Thymus (tissue), 11 donors: Measurements from ENCODE around the gene AFAP1. TPM values are rescaled to one million over a fixed set of nuclear protein-coding genes. Genes with fewer than 3 reads are reported as not detected.

Experiments
- DNase-seq, 9 donors: peaks; one replicate each; pipeline ENCODE4 v3.0.0-alpha.2; 2013; ENCODE audit warnings: low spot score in 9 of 9, low read depth in 6 of 9, missing footprints in 1 of 9
- H3K27ac ChIP-seq, 2 donors: one replicate each; pipeline ENCODE4 v1.5.1; 2013; ENCODE audit warnings: control low read depth in 1 of 2, low read depth in 1 of 2, low read length in 1 of 2, mild to moderate bottlenecking in 1 of 2, moderate library complexity in 1 of 2
- H3K27me3 ChIP-seq, 2 donors: one replicate each; pipeline ENCODE4 v1.5.1; 2013; ENCODE audit warnings: low read length in 1 of 2; ENCODE audit not compliant: control insufficient read depth in 2 of 2, insufficient read depth in 1 of 2
- H3K36me3 ChIP-seq, 2 donors: one replicate each; pipeline ENCODE4 v1.5.1; 2013; ENCODE audit warnings: low read length in 1 of 2, mild to moderate bottlenecking in 1 of 2, moderate library complexity in 1 of 2; ENCODE audit not compliant: control insufficient read depth in 2 of 2, insufficient read depth in 2 of 2
- H3K4me1 ChIP-seq, 2 donors: one replicate each; pipeline ENCODE4 v1.5.1; 2013; ENCODE audit warnings: low read length in 2 of 2; ENCODE audit not compliant: control insufficient read depth in 2 of 2, insufficient read depth in 2 of 2
- H3K4me3 ChIP-seq, 2 donors: one replicate each; pipeline ENCODE4 v1.5.1; 2013; ENCODE audit warnings: low read length in 2 of 2, control low read depth in 1 of 2, mild to moderate bottlenecking in 1 of 2
- H3K9me3 ChIP-seq, 2 donors: one replicate each; pipeline ENCODE4 v1.5.1; 2013; ENCODE audit warnings: low read length in 1 of 2, mild to moderate bottlenecking in 1 of 2; ENCODE audit not compliant: control insufficient read depth in 2 of 2, insufficient read depth in 1 of 2
- WGBS: extraction: QIAGEN DNeasy Blood & Tissue Kit; methylation state at CpG from one replicate; pipeline ENCODE4 v1.1.7; 2013; 5-methylcytosine and 5-hydroxymethylcytosine counted together
- polyA plus RNA-seq: library from polyadenylated mRNA; stranded (reverse); fragments of 200-250 nt; gene quantifications from one replicate; pipeline ENCODE4 v1.2.3, GENCODE V29; 2013
- total RNA-seq: library from RNA; stranded (reverse); fragments of 120-200 nt; gene quantifications from one replicate; pipeline ENCODE4 v1.2.4, GENCODE V29; 2013
- donor health status: healthy.

Gene AFAP1
- total and polyA plus RNA-seq, 2 donors, result 3.2 to 4.5 TPM

DNA sequence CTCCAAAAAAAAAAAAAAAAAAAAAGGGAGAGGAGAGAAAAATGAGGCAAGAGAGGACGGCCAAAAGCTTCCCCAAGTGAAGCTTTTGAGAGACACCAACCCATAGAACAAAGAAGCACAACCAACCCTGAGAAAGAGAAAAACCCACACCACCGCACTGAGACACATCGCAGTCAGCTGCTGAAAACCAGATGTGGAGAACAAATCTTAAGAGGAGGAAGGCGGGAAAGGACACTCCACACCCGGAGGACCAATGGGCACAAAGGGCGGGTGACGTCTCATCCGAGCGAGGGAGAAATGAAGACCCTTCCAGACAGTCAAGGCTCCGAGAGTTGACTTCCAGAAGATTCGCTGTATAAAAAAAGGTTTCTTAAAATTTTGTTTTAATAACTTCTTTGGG lies 112.1 kb downstream of the AFAP1 start:
- Histone ChIP-seq H3K27ac (no peak overlapping the region), H3K4me1 (peaks cover 0 to 15% of the 10 kb centered on the region in 2 donors), H3K9me3 (no peaks in the 10 kb centered on the region)

DNA sequence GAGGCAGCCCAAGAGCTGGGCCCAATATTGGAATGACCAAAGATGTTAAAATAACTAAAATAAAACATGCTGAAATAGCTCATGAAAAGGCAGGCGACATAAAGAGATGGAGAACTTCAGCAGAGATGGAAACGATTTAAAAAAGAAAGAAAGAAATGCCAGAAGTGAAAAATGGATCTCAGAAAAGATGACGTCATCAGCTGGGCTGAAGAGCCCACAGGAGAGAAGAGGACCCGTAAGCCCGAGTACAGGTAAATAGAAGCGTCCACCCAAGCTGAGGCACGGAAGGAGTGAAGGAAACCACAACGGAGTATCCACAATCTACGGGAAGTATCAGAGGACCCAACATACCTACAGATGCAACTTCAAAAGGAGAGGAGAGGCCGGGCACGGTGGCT lies 112.8 kb downstream of the AFAP1 start:
- no peak for DNase-seq
- Histone ChIP-seq H3K36me3 (no peaks in the 10 kb centered on the region), H3K27me3 (no peaks in the 10 kb centered on the region), H3K4me3 (no peak overlapping the region), H3K4me1 (peaks cover 0 to 15% of the 10 kb centered on the region in 2 donors), H3K27ac (no peak overlapping the region), H3K9me3 (no peaks in the 10 kb centered on the region)
- WGBS, result 98% methylated on average over 11 of the region's 11 CpGs

More for the DNA sequence above, 112.1 kb downstream of the AFAP1 start:
- H3K4me3 ChIP-seq, result no peak overlapping the region
- DNase-seq, result no peak
- WGBS, result 93% methylated on average over 11 of the region's 11 CpGs
- H3K27me3 ChIP-seq, result no peaks in the 10 kb centered on the region
- H3K36me3 ChIP-seq, result no peaks in the 10 kb centered on the region

DNA sequence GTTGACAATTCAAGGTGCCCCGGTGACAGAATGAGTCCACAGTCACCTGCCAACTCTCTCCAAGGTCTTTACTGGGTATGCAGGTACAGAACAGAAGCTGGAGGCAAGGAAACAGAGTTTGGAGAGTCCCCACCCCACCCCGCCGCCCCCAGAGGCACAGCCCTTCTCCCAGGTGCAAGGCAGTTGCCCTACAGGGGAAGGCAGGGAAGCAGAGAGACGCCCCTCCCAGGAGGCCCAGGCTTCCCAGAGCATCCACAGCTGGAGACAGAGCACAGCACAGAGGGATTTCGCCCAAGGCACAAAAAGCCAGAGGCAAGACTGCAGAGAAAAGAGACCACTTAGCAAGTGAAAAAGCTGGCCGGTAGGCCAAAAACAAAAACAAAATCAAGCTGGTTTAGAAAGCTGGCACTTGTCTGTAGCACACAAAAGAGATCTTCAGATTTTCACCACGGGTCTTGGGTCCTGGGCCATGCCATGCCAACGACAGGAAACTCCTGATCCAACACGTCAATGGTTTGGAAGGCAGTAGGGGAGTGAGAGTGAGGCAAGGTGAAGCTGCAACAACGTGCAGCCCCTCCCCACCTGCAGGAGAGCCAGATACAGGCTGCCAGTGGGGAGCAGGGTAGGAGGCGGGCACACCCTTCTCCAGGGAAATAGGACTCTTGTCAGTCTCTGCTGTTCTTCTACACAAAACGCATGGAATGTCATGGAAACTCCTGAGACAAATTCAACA lies 113.3 kb downstream of the AFAP1 start:
- Histone ChIP-seq H3K27ac (no peak overlapping the region), H3K4me1 (peaks cover 0 to 15% of the 10 kb centered on the region in 2 donors), H3K4me3 (no peak overlapping the region), H3K36me3 (no peaks in the 10 kb centered on the region), H3K27me3 (no peaks in the 10 kb centered on the region), H3K9me3 (no peaks in the 10 kb centered on the region)
- WGBS, result 86% methylated on average over 12 of the region's 12 CpGs
- DNase-seq, result no peak

DNA sequence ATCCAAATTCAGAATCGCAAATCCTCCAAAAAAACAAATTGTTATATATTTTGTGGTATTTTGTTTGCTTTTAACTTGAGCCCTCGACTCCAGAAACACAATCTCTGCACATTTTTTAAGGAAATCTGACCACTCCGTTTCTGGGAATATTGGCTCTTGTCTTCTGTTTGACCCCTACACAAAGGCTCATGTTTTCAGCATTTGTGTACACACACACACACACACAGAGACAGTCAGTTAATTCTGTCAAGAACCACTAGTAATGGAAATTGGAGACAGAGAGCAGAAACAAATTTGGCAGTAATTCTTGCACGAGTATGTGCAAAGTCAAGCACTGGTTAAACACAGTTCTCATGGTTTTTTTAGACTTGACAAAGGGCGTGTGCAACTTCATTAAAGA lies 115.4 kb downstream of the AFAP1 start:
- peaks cover 0 to 15% of the 10 kb centered on the region in 2 donors for H3K4me1 ChIP-seq
- no peak for DNase-seq
- 88% methylated on average over 5 of the region's 5 CpGs for WGBS
- H3K4me3 ChIP-seq, result no peak overlapping the region
- no peaks in the 10 kb centered on the region for H3K27me3 ChIP-seq
- H3K9me3 ChIP-seq, result no peaks in the 10 kb centered on the region
- no peaks in the 10 kb centered on the region for H3K36me3 ChIP-seq
- no peak overlapping the region for H3K27ac ChIP-seq

DNA sequence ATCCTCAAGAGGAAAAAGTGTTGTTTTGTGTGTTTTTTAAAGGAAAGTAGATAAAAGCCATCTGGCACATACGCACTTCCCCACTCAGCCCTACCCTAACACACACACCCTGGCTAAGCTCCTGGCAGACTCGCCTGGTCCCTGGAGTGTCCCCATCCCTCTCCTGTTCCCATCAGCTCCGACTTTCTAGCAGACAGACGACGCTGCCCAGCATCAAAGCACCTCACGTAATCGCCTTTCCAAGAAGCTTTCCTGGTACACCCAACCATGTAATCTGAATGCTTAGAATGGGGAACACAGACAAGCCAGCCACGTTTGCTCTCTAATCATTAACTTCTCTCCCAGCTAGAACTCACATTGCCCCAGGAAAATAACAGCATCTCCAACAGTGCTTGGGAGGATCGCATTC lies 116.2 kb downstream of the AFAP1 start:
- no peak for DNase-seq
- no peaks in the 10 kb centered on the region for H3K27me3 ChIP-seq
- H3K4me3 ChIP-seq, result no peak overlapping the region
- WGBS, result 87% methylated on average over 9 of the region's 9 CpGs
- H3K4me1 ChIP-seq, result peaks cover 0 to 12% of the 10 kb centered on the region in 2 donors
- no peaks in the 10 kb centered on the region for H3K9me3 ChIP-seq
- H3K27ac ChIP-seq, result peak overlapping the region; percentile 32 to 40
- H3K36me3 ChIP-seq, result no peaks in the 10 kb centered on the region

DNA sequence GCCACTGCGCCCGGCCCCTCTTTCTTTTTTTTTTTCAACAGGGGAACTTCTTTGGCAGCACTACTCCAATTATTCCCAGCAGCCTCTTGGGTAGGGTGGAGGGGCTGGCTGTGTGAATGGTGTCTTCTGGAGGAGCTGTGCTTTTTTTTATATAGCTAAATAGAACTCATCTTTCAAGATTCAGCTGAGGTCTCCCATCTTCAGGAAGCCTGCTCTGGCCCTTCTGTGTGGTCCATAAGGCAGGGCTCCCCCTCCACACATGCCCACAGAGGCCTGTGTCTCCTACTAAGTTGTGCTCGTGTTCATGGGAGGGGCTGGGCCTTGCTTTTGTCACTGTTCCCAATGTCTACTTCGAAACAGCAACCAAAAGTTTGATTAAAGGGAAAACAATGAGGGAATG lies 116.8 kb downstream of the AFAP1 start:
- no peaks in the 10 kb centered on the region for H3K9me3 ChIP-seq
- peak overlapping the region in 1 of 2 donors; percentile 51 for H3K27ac ChIP-seq
- no peaks in the 10 kb centered on the region for H3K27me3 ChIP-seq
- no peak for DNase-seq
- peaks cover 0 to 8% of the 10 kb centered on the region in 2 donors for H3K4me1 ChIP-seq
- no peak overlapping the region for H3K4me3 ChIP-seq
- WGBS, result 95% methylated on average over 4 of the region's 4 CpGs
- no peaks in the 10 kb centered on the region for H3K36me3 ChIP-seq

DNA sequence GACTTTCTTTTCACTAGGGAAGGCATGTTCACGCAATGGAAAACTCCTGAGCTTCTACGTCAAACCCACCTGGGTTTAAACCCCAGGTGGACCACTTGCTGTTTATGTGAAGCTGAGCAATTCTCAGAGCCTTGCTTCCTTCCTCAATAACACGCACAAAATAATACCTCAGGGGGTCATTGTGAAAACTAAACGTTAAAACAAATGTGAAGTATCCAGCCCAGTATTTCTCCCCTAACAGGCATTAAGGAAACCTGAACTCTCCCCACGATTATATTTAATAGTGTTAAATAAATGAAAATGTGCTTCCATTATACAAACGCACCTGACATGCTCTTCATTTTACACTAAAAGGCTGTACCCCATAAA lies 117.5 kb downstream of the AFAP1 start:
- H3K27ac ChIP-seq, result no peak overlapping the region
- no peaks in the 10 kb centered on the region for H3K27me3 ChIP-seq
- DNase-seq, result no peak
- 69% methylated on average over 6 of the region's 6 CpGs for WGBS
- H3K4me1 ChIP-seq, result peaks cover 0 to 5% of the 10 kb centered on the region in 2 donors
- no peaks in the 10 kb centered on the region for H3K9me3 ChIP-seq
- H3K36me3 ChIP-seq, result no peaks in the 10 kb centered on the region
- H3K4me3 ChIP-seq, result no peak overlapping the region

DNA sequence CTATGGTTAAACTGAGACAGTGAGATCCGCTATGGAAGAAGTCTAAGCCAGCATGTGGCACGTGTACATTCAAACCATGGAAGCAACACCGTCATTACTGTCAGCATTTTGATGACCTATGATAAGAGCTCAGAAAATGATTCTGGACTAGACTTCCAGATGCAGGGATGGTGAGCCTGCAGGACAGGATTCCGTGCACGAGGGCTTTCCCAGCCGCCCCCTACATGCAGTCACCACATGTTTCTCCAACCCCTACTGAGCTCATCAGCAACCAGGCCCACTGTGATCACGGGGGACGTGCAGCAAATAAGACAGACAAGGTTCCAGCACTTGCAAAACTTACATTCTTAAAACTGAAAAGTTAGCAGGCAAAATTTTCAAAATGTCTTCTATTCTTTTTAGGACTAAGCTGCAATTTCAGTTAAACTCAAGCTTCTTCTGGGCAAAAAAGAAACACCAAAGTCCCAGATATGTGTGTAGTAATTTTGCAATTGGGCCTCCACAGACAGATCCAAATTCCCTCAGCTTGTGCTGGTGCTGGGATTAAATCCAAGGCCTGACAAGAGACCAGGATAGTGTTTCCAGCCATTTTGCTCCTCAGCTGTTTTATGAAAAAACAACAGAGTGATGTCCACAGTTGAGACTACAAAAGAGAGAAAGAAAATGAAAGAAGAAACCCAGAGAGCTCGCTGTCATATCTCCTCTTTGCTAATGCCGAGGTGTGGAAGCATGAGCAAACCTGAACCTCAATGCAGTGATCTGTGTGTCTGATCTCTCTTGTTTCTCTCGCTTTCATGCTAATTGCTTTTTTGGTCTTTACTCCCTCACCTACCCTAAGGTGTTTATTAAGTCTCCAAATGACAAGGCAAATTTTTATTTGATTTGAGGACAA lies 118.2 kb downstream of the AFAP1 start:
- no peaks in the 10 kb centered on the region for H3K36me3 ChIP-seq
- H3K27ac ChIP-seq, result no peak overlapping the region
- DNase-seq, result no peak
- H3K27me3 ChIP-seq, result no peaks in the 10 kb centered on the region
- no peak overlapping the region for H3K4me3 ChIP-seq
- WGBS, result 84% methylated on average over 11 of the region's 11 CpGs
- H3K4me1 ChIP-seq, result peaks cover 0 to 5% of the 10 kb centered on the region in 2 donors
- no peaks in the 10 kb centered on the region for H3K9me3 ChIP-seq
